GM19238 (cell line): Measurements from ENCODE around the gene SUSD3.

Source experiments
- DNase-seq: peaks from one replicate; pipeline ENCODE4 v3.0.0; 2011; ENCODE audit warnings: low spot score; ENCODE audit not compliant: insufficient read length

The SUSD3 gene

DNA sequence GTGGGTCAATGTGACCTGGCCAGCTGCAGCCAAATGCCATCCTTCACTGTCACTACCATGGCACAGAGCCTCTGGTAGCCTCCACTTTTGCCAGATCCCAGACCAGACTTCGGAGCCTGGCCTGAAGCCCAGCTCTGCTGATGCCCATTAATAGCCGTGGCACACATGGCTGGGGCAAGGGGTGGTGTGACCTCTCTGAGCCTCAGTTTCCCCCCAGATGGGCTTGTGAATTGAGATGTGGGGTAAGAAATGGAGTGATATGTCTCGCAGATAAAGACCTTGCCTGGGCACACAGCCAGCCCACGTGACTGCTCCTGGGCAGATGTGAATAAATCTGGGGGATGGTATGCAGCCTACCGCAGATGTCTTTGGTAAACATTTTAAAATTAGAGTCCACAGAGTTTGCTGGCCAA, 13.9 kb downstream of the SUSD3 start:
- no peak for DNase-seq

- no peak for DNase-seq
These were observed 17.7 kb downstream of the SUSD3 start for GRCh38 chr9:93076101-93076791.

DNA sequence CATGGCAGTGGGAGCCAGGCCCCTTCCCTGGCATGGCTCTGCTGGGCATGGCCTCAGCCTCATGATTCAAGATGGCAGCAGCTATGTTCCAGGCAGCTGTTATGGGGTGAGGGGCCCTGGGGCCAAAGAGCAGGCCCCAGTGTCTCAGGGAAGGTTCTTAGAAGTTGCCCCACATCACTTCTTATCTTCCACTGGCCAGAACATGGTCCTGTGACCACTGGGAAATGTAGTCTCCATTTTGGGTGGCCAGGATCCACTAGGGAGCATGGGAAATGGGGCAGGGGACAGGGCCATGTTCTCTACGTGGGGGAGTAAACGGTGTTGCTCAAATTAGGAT, 18.3 kb downstream of the SUSD3 start:
- no peak for DNase-seq

GRCh38 chr9:93077367-93077766, 18.9 kb downstream of the SUSD3 start:
- no peak for DNase-seq

- DNase-seq = no peak
These were observed 19.3 kb downstream of the SUSD3 start for GRCh38 chr9:93077811-93078210.

DNA sequence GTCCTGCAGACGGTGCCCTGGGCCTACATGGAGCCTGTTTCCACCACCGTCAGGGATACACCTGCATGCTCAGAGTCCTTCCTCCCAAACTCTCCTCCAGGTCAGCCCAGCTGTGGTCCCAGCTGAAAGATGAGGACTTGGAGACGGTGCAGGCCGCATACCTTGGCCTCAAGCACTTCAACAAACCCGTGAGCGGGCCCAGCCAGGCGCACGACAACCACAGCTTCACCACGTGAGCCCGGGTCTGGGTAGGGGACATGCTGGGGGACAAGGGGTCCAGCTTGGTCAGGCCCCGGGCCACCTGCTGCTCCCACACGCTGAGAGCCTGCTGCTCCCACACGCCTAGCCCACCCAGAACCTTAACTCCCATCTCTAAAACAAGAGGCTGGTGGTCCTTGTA, 20.9 kb downstream of the SUSD3 start:
- DNase-seq = no peak

DNA sequence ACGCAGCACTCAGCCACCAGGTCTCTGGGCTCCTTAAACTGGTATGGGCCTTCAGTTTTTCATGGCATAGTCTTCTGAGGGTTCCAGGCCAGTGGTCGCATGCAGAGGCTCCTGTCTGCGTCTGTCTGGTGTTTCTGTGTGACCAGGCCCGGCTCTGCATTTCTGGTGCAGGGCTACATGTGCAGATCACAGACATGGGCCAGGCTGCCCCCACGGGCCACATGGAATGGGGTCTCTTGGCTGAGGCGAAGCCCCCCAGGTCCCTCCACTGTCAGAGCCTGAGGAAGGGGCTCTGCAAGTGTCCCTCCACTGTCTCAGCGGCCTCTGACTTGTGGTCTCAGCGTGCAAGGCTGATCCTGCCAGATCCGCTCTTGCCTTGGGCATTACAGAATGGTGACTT, 21.9 kb downstream of the SUSD3 start:
- no peak for DNase-seq

- no peak for DNase-seq
These were observed 22.6 kb downstream of the SUSD3 start for GRCh38 chr9:93081081-93081529.

GRCh38 chr9:93081931-93082330, 23.4 kb downstream of the SUSD3 start:
- no peak for DNase-seq

DNA sequence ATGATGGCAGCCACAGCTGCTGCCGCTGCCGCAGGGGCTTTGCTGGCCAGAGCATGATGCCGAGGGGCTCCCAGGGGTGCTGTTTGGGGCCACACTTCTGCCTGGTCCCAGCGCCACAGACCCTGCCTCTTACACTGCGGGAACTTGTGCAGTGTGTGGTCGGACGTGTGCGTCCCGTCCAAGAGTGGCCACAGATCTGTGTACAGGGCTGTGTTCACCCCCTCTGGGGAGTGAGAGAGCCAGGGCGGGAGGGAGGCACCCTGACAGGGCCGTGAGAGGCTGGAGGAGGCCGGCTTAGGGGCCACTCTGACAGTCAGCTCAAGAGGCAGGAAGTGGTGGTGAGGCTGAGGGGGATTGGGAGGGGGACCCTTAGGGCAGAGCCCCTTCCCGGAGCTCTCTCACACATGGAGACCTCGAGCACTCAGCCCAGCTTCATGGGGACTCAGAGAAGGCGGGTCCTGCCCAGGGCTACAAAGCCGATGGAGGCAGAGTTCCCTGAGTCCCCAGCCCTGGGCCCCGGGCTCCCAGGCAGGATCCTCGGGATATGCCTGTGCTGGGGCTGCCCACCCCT, 24.4 kb downstream of the SUSD3 start:
- DNase-seq = no peak

GRCh38 chr9:93083592-93084470, 25.3 kb downstream of the SUSD3 start:
- no peak for DNase-seq

DNA sequence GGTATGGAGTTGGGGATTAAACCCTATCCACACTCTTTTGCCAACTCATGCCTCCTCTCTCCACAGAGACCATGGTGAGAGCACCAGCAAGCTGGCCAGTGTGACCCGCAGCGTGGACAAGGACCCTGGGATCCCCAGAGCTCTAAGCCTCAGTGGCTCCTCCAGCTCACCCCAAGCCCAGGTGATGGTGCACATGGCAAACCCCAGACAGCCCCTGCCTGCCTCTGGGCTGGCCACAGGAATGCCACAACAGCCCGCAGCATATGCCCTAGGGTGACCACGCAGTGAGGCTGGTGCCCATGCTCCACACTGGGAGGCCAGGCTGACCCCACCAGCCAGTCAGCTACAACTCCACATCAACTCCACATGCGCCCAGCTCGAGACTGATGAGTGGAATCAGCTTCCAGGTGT, 26.0 kb downstream of the SUSD3 start:
- DNase-seq = no peak

GRCh38 chr9:93085676-93086075, 27.2 kb downstream of the SUSD3 start:
- DNase-seq = no peak

GRCh38 chr9:93086447-93087224, 28.1 kb downstream of the SUSD3 start:
- no peak for DNase-seq

DNA sequence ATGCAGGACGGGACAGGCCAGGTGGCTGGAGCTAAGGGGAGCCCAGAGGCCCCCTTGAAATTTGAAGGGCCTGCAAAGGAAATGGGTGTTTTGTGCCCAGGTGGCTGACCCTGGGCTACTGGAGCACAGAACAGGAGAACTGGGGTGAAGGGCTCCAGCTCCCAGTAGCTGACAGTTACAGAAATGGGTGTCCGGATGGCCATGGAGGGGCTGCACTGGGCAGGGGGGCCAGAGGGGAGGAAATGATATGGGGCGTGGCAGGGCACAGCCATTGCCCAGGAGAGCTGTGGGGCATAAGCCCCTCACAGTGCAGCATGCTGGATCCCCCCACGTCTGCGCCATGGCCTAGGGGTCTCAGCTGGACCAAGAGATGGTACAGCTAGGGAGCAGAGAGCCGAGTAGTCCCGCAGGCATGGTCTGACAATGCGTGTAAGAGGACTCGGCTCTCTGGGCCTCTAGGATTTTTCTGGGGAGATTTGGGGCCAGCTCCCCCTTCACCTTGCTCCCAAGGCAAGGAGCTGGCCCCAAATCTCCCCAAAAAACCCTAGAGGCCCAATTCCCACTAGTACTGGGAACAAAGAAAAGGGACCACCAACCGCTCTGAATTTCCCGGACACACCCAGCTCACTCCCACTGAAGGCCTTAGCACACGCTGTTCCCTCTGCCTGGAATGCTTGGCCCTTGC, 29.6 kb downstream of the SUSD3 start:
- DNase-seq = no peak

- no peak for DNase-seq
These were observed 30.1 kb downstream of the SUSD3 start for GRCh38 chr9:93088656-93089015.

DNA sequence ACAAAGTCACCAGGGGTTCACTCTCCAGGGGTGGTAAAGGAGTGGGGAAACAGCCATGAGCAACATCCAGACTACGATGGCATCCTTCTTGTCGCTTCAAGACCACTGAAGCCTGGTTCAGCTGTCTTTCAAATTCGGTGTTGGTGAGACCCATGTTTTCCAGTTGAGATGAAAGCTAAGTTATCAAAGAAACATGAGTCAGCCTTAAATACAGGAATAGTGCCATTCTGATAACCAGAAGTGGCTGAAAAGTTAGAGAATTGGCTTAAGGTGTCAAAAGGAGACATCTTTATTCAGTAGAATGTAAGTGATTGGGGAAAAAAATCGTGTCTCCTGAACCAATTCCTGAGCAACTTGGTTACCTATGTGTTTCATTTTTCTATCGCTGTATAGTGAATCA, 30.5 kb downstream of the SUSD3 start:
- no peak for DNase-seq

DNA sequence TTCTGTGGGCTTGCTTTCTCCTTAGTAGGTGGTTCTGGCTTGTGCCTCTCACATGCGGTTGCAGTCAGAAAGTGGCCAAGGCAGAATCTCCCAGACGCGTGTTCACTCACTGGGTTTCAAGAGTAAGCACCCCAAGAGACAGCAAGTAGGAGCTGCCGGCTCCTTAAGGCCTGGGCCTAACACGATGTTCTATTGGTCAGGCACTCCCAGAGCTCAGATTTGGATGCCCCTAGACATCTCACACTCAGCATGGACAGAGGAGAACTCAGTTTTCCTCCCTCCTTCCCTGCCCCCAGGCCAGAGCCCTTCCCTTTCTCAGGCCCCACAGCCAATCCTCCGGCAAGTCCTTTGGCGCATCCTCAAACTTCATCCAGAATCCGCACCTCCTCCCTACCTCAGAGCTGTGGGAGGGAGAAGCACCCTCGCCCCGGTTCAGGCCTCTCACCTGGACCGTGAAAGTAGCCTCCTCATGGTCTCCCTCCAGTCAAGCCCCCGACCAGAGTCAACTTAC, 31.0 kb downstream of the SUSD3 start:
- no peak for DNase-seq

GRCh38 chr9:93090091-93090655, 31.7 kb downstream of the SUSD3 start:
- DNase-seq = no peak

- DNase-seq = no peak
These were observed 32.6 kb downstream of the SUSD3 start for GRCh38 chr9:93091056-93091452.
